HEK293 (cell line): ENCODE measurements around the gene SPIRE2.

Experiments
- CTCF ChIA-PET: fragments of 350-600 bp; formaldehyde crosslinking; extraction: SDS; loops from one replicate; lab custom pipeline; 2021; ENCODE audit warnings: antibody characterized with exemption; lab: Yijun Ruan, JAX
- POLR2A ChIA-PET: fragments of 300-600 bp; formaldehyde crosslinking; extraction: SDS; loops from one replicate; lab custom pipeline; 2020; ENCODE audit warnings: antibody characterized with exemption, inconsistent platforms; lab: Yijun Ruan, JAX
- H3K27ac ChIP-seq: fragments of 200-500 bp; sonication (Bioruptor generic); 2 replicates; pipeline ENCODE4 v1.5.1; 2014; ENCODE audit warnings: low read depth, low read length, control low read depth, inconsistent platforms; ENCODE audit errors: extremely low read depth
- H3K36me3 ChIP-seq, 2 experiments: fragments of 200-500 bp in 1 of 2; sonication (Bioruptor generic) in 1 of 2; 1 replicate in 1 of 2; 2 replicates in 1 of 2; pipeline ENCODE4 v1.5.1; 2014 to 2017; ENCODE audit warnings: inconsistent platforms in 2 of 2, low read length in 2 of 2; ENCODE audit not compliant: control insufficient read depth in 2 of 2, insufficient read depth in 1 of 2
- H3K4me1 ChIP-seq: fragments of 200-500 bp; sonication (Bioruptor generic); 2 replicates; pipeline ENCODE4 v1.5.1; 2014; ENCODE audit warnings: mild to moderate bottlenecking, low read length, inconsistent platforms; ENCODE audit not compliant: control insufficient read depth, insufficient read depth
- H3K4me3 ChIP-seq: 2 replicates; pipeline ENCODE4 v1.5.1; 2011; ENCODE audit warnings: low read depth, mild to moderate bottlenecking, control low read depth, low read length, moderate library complexity
- H3K9me3 ChIP-seq: fragments of 200-500 bp; sonication (Bioruptor generic); 2 replicates; pipeline ENCODE4 v1.5.1; 2014; ENCODE audit warnings: low read depth, low read length, inconsistent platforms; ENCODE audit not compliant: control insufficient read depth, insufficient read depth
- GLI2 ChIP-seq: fragments of 450-650 bp; formaldehyde crosslinking; IDR thresholded peaks from 2 replicates; pipeline ENCODE4; 2017; ENCODE audit warnings: missing biosample characterization, missing genetic modification characterization, low read depth, borderline replicate concordance
- MEIS1 ChIP-seq: sonication (generic); formaldehyde crosslinking; IDR thresholded peaks from 2 replicates; pipeline ENCODE4 v1.8.1; 2022; ENCODE audit warnings: missing genetic modification reagents, mild to moderate bottlenecking, borderline replicate concordance
- PBX3 ChIP-seq: sonication (generic); formaldehyde crosslinking; IDR thresholded peaks from 2 replicates; pipeline ENCODE4 v1.8.1; 2022; ENCODE audit warnings: mild to moderate bottlenecking, moderate library complexity, missing genetic modification reagents
- TCF7L2 ChIP-seq: IDR thresholded peaks from 2 replicates; pipeline ENCODE4 v1.6.1; 2011; ENCODE audit warnings: low read depth, mild to moderate bottlenecking, inconsistent platforms, low read length, moderate library complexity, borderline replicate concordance
- ZFP69B ChIP-seq: fragments of 450-650 bp; formaldehyde crosslinking; IDR thresholded peaks from 2 replicates; pipeline ENCODE4 v1.5.1; 2016; ENCODE audit warnings: missing biosample characterization, missing genetic modification characterization
- ZIC2 ChIP-seq: fragments of 450-650 bp; formaldehyde crosslinking; IDR thresholded peaks from 2 replicates; pipeline ENCODE4 v1.5.1; 2016; ENCODE audit warnings: missing biosample characterization, missing genetic modification characterization
- ZNF169 ChIP-seq: fragments of 450-650 bp; formaldehyde crosslinking; IDR thresholded peaks from 2 replicates; pipeline ENCODE4 v1.5.1; 2016; ENCODE audit warnings: missing biosample characterization, missing genetic modification characterization
- ZNF174 ChIP-seq: fragments of 450-650 bp; formaldehyde crosslinking; IDR thresholded peaks from 2 replicates; pipeline ENCODE4 v1.5.0; 2017; ENCODE audit warnings: missing biosample characterization, mild to moderate bottlenecking, missing genetic modification characterization
- ZNF19 ChIP-seq: fragments of 450-650 bp; formaldehyde crosslinking; IDR thresholded peaks from 2 replicates; pipeline ENCODE4; 2016; ENCODE audit warnings: missing biosample characterization, missing genetic modification characterization, low read depth
- ZNF274 ChIP-seq, 2 experiments: fragments of 200-500 bp in 1 of 2; fragments of 450-650 bp in 1 of 2; sonication (Bioruptor generic) in 1 of 2; formaldehyde crosslinking in 1 of 2; IDR thresholded peaks; 2 replicates each; pipeline versions ENCODE4 v1.5.1 to v1.6.1; 2014 to 2016; ENCODE audit warnings: borderline replicate concordance in 1 of 2, inconsistent platforms in 1 of 2, low read length in 1 of 2, missing biosample characterization in 1 of 2, missing genetic modification characterization in 1 of 2
- ZNF354C ChIP-seq: fragments of 450-650 bp; formaldehyde crosslinking; IDR thresholded peaks from 2 replicates; pipeline ENCODE4 v1.5.1; 2016; ENCODE audit warnings: missing biosample characterization, missing genetic modification characterization, low read depth, borderline replicate concordance
- ZNF391 ChIP-seq: fragments of 450-650 bp; formaldehyde crosslinking; IDR thresholded peaks from 2 replicates; pipeline ENCODE4 v1.5.1; 2016; ENCODE audit warnings: low read depth, missing biosample characterization, missing genetic modification characterization, borderline replicate concordance
- ZNF416 ChIP-seq: fragments of 450-650 bp; formaldehyde crosslinking; IDR thresholded peaks from 2 replicates; pipeline ENCODE4 v1.5.1; 2016; ENCODE audit warnings: missing biosample characterization, missing genetic modification characterization
- ZNF501 ChIP-seq: fragments of 450-650 bp; formaldehyde crosslinking; IDR thresholded peaks from 2 replicates; pipeline ENCODE4 v1.5.1; 2016; ENCODE audit warnings: missing biosample characterization, missing genetic modification characterization
- ZNF510 ChIP-seq: fragments of 450-650 bp; formaldehyde crosslinking; IDR thresholded peaks from 2 replicates; pipeline ENCODE4 v1.5.1; 2018; ENCODE audit warnings: mild to moderate bottlenecking, missing genetic modification characterization, missing biosample characterization; ENCODE audit not compliant: insufficient replicate concordance
- ZNF600 ChIP-seq: fragments of 450-650 bp; formaldehyde crosslinking; IDR thresholded peaks from 2 replicates; pipeline ENCODE4 v1.5.1; 2016; ENCODE audit warnings: missing biosample characterization, missing genetic modification characterization
- ZNF610 ChIP-seq: fragments of 450-650 bp; formaldehyde crosslinking; IDR thresholded peaks from 2 replicates; pipeline ENCODE4 v1.5.1; 2016; ENCODE audit warnings: missing biosample characterization, missing genetic modification characterization, borderline replicate concordance
- ZNF621 ChIP-seq: fragments of 450-650 bp; formaldehyde crosslinking; IDR thresholded peaks from 2 replicates; pipeline ENCODE4 v1.5.1; 2017; ENCODE audit warnings: missing biosample characterization, missing genetic modification characterization
- ZNF677 ChIP-seq: fragments of 450-650 bp; IDR thresholded peaks from 2 replicates; pipeline ENCODE4 v1.5.0; 2018; ENCODE audit warnings: missing biosample characterization, mild to moderate bottlenecking, missing genetic modification characterization, moderate library complexity
- ZSCAN18 ChIP-seq: fragments of 450-650 bp; formaldehyde crosslinking; IDR thresholded peaks from 2 replicates; pipeline ENCODE4 v1.5.1; 2016; ENCODE audit warnings: missing biosample characterization, missing genetic modification characterization
- TF ChIP-seq, protein P1 (sequence below): fragments of 450-650 bp; IDR thresholded peaks from 2 replicates; pipeline ENCODE4 v1.5.1; 2018; ENCODE audit warnings: missing biosample characterization, mild to moderate bottlenecking, missing genetic modification characterization

Gene SPIRE2

DNA sequence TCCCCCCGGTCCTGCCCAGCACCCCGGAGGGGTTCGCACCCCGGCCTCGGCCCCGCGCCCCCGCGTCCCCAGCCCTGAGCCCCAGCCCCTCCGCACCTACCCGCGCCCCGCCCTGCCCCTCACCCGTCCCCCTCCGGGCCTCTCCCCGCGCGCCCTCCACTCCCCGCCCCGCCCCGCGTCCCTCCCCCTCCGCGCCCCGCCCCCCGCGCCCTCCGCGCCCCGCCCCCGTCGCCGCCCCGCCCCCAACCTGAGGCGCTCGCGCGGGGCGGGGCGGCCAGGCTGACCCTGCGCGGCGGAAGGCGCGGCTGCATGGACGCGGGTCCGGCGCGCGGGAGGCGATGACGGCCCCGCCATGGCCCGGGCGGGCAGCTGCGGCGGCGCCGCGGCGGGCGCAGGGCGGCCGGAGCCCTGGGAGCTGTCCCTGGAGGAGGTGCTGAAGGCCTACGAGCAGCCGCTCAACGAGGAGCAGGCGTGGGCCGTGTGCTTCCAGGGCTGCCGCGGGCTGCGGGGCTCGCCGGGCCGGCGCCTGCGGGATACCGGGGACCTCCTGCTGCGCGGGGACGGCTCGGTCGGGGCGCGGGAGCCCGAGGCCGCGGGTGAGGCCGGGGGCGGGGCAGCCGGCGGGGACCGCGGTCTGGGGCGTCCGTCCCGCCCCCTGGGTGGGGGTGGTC lies at the start of gene SPIRE2:
TSS of gene SPIRE2 (plus strand) at position 277 of the 671 bp plus-strand sequence. CDS start at position 353, 76 bp downstream.
- POLR2A ChIA-PET = interaction anchor here (1.2 to 2.1 kb wide), 3 partner anchors 14 to 32 kb away, joined by 3 to 7 read pairs (median 5); no protein-coding TSS in a partner anchor
- H3K27ac ChIP-seq = peak within 1 kb of the TSS; percentile 84; the same call in 1 of the 2 replicates
- TF ChIP-seq MEIS1 (CRISPR knock-in tag) = no peak
- 0 out of 2 replicates have a peak, but pooled peaks have one; percentile 25 for TF ChIP-seq PBX3 (CRISPR knock-in tag)
- TF ChIP-seq ZNF354C (tag by site-specific recombination) = no peak
- TF ChIP-seq ZNF169 (tag by site-specific recombination) = no peak
- no peak for TF ChIP-seq ZNF274 (IDR thresholded peaks at IDR 0.05; ENCODE audit: low read length)
- no peak for TF ChIP-seq ZNF274 (tag by site-specific recombination; IDR thresholded peaks at IDR 0.05; ENCODE audit: borderline replicate concordance)
- TF ChIP-seq, protein P1, sequence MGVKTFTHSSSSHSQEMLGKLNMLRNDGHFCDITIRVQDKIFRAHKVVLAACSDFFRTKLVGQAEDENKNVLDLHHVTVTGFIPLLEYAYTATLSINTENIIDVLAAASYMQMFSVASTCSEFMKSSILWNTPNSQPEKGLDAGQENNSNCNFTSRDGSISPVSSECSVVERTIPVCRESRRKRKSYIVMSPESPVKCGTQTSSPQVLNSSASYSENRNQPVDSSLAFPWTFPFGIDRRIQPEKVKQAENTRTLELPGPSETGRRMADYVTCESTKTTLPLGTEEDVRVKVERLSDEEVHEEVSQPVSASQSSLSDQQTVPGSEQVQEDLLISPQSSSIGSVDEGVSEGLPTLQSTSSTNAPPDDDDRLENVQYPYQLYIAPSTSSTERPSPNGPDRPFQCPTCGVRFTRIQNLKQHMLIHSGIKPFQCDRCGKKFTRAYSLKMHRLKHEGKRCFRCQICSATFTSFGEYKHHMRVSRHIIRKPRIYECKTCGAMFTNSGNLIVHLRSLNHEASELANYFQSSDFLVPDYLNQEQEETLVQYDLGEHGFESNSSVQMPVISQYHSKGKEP = 0 out of 2 replicates have a peak, but pooled peaks have one; percentile 40
- TF ChIP-seq ZNF677 (tag by site-specific recombination) = 0 out of 2 replicates have a peak, but pooled peaks have one; percentile 30
- TF ChIP-seq TCF7L2 = no peak
- TF ChIP-seq ZNF391 (tag by site-specific recombination) = no peak
- no peak for TF ChIP-seq ZFP69B
- TF ChIP-seq, all 188 proteins: peak for 3

DNA sequence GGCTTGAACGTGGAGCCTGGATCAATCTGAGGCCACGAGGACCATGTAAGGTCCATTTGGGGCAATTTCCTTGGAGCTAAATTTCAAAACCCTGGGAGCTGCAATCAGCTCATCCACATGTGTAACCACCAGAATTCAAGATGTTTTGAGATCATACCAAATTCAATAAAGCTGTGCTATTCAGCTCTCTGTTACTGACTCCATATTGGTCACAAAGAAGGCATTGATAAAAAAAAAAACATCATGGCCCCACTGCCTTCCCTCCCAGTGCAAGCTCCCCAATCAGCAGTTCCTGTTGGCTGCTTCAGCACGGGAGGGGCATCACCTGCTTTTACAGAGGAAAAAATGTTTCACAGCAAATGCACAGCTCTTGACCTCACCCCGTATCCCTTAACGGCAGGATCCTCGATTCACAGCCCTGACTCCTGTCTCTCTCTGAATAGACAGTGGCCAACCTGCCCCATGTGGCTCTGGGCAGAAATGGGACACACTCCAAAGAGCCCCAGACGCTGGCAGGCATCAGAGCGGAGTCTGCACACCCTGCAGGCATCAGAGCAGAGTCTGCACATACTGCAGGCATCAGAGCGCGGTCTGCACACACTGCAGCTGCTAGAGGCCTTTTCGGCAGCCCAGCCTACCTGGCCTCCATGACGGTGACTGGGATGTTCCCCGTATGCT lies 48.9 kb upstream of the SPIRE2 start:
- Histone ChIP-seq H3K4me1 (no peaks in the 10 kb centered on the region), H3K27ac (no peak overlapping the region), H3K9me3 (no peaks in the 10 kb centered on the region), H3K36me3 (peaks cover 66 to 84% of the 10 kb centered on the region in 2 experiments; a peak in 2 of 3 replicates), H3K4me3 (no peak overlapping the region)
- ChIA-PET CTCF (no interaction called here), POLR2A (no interaction called here)
- TF ChIP-seq ZNF621 = no peak
- TF ChIP-seq ZNF416 (tag by site-specific recombination) = no peak
- TF ChIP-seq ZNF174 (tag by site-specific recombination) = no peak
- no peak for TF ChIP-seq GLI2 (tag by site-specific recombination)
- no peak for TF ChIP-seq ZNF510 (tag by site-specific recombination)

More for the DNA sequence above, at the start of gene SPIRE2:
- CTCF ChIA-PET = interaction anchor here (0.7 kb wide), 1 partner anchor 8 kb away, joined by 5 read pairs; no protein-coding TSS in a partner anchor
- Histone ChIP-seq H3K36me3 (peaks cover 0 to 8% of the 10 kb centered on the region in 2 experiments; a peak in 1 of 3 replicates), H3K4me1 (peaks cover 9% of the 10 kb centered on the region), H3K4me3 (peak within 1 kb of the TSS; percentile 51), H3K9me3 (no peaks in the 10 kb centered on the region)

DNA sequence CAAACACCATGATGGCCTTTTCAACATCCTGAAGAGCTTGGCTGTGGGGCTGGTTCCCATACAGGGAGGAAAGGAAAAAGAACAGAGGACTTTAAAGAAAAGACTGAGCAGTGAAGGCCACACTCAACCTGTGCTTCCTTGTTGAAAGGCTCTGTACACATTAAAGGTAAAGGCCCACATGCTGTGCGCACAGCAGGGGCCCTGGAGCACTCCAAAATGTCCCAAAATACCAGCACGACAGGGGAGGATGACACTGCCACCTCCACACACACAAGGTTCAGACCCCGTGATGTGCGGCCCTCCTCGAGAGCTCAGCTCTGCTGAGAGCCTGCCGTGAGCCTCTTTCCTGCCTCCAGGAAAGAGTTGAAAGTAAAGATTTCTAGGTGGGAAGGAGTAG lies 48.4 kb upstream of the SPIRE2 start:
- no peak overlapping the region for H3K4me3 ChIP-seq
- no peaks in the 10 kb centered on the region for H3K4me1 ChIP-seq
- no peaks in the 10 kb centered on the region for H3K9me3 ChIP-seq
- H3K27ac ChIP-seq = no peak overlapping the region
- ChIA-PET POLR2A (no interaction called here), CTCF (no interaction called here)
- H3K36me3 ChIP-seq = peaks cover 61 to 86% of the 10 kb centered on the region in 2 experiments; a peak in 2 of 3 replicates
- TF ChIP-seq ZNF610 = no peak
- no peak for TF ChIP-seq ZNF19 (tag by site-specific recombination)
- TF ChIP-seq ZIC2 (tag by site-specific recombination) = 0 out of 2 replicates have a peak, but pooled peaks have one; percentile 15
- TF ChIP-seq ZNF600 (tag by site-specific recombination) = no peak
- TF ChIP-seq ZNF501 = no peak
- TF ChIP-seq ZSCAN18 (tag by site-specific recombination) = no peak
